GM19452 (cell line): ENCODE data around the gene ZFAND3.
A peak's percentile ranks its signal among the peaks of the same experiment; 100 is the strongest.
"Not testable (repeated sequence)": the region's sequence is repeated elsewhere in the genome, so short reads cannot be mapped to it uniquely, and the experiment has no call there.

Experiments used
- ATAC-seq: cut with Tn5 transposase; IDR thresholded peaks from one replicate; pipeline ENCODE4 v1.9.1; 2021; ENCODE audit not compliant: unreplicated experiment

Gene ZFAND3

DNA sequence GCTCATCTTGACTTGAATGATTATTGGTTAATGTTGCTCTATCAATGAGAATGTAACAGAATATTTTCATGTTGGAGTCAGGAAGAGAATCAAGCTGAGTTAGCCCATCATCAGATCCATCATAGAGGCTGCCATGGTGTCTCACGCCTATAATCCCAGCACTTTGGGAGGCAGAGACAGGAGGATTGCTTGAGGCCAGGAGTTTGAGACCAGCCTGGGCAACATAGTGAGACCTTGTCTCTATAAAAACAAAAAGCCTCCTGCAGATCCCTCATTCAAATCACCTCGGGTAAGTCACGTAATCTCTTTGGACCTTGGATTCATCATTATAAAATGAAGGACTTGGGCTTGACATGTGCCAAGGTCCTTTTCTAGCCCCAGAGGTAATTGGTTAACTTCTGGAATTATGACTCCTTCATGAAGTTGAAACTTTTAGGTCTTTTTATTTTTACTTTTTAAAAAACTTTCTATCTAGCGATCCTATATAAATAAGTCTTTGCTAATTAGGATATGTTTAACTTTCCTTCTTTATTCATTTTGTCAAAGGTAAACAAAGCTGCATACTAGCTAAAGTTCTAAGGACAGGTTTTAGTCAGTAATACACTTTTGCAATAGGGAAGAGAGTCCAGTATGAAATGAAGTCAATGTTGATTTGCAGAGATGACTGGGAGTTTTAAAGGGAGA, 110.9 kb downstream of the ZFAND3 start:
- no peak for ATAC-seq

DNA sequence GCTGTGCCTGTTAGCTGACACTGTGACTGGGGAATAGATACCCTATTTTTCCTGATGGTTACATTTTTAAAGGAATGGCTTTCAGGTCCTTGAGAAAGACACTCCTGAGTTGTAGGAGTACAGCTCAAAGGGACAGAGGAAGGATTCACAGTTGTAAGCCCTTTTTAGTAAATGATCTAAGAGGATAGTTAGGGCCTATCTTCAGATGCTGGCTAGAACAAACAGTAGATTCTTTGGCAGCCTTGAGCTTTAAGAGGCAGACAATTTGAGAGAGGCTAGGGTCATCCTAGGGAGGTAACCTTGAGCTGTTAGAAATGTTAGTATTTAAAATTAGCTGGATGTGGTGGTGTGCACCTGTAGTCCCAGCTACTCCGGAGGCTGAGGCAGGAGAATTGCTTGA, 111.5 kb downstream of the ZFAND3 start:
- no peak for ATAC-seq

DNA sequence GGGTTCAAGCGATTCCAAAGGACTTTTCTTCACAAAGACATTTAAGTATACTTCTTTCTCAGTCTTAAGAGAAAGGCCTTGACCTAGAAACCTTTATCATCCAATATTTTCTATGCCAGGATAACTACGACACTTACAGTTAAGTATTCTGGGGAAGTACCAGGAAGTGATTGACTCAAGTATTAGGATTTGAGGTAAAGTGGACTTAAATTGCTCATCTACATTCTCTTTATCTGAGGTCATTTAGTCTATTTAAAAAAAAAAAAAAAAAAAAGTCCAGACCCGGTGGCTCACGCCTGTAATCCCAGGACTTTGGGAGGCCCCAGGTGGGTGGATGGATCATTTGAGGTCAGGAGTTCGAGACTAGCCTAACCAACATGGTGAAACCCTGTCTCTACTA, 114.7 kb downstream of the ZFAND3 start:
- ATAC-seq = no peak

DNA sequence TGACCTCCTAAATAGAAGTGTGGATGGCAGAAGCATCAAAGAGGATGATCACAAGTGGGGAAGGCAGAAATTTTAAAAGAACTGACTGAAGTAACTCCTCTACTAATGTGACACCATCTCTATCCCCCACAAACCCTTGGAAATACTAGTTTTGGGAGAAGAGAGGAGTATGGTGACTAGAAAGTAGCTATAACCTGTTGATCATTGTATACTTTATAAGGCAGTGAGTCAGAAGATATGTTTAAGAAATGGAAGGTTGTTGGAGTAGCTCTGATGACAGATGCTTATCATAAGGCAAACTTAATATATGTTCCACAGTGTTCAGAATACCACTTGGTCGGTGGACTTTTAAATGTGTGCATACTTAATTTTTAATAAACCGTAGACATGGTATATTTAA, 116.6 kb downstream of the ZFAND3 start:
- no peak for ATAC-seq

DNA sequence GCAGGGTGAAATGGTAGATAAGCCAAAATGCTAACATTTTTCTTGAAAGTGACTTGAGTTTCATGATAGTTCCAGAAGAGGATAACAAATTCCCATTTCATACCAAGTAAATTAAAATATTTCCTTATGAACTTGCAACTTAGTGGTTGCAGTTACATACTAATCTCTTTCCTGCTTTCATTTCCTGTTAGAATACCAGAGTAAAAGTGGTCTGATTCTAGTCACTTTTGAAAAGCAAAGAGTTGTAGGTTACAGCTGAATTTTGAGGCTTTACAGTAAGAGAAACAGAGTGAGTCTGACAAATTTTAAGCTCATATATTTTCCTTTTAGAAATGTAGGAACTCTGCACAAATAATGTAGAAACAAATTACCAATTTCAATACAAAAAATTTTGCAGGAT, 117.4 kb downstream of the ZFAND3 start:
- no peak for ATAC-seq

DNA sequence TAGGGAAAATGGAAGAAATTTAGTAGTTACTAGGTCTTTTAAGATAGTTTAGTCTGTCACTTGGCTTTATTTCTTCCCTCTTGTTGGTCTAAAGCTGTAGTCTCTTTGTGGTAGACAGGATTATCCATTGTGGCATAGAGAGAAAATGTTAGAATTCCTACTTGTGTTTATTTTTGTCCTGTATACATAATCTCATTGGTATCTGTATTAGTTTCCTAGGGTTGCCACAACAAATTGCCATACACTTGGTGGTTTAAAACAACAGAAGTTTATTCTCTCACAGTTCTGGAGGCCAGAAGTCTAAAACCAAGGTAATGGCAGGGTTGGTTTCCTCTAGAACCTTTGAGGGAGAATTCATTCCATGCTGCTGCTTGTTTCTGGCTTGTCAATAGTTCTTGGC, 119.4 kb downstream of the ZFAND3 start:
- ATAC-seq = no peak

DNA sequence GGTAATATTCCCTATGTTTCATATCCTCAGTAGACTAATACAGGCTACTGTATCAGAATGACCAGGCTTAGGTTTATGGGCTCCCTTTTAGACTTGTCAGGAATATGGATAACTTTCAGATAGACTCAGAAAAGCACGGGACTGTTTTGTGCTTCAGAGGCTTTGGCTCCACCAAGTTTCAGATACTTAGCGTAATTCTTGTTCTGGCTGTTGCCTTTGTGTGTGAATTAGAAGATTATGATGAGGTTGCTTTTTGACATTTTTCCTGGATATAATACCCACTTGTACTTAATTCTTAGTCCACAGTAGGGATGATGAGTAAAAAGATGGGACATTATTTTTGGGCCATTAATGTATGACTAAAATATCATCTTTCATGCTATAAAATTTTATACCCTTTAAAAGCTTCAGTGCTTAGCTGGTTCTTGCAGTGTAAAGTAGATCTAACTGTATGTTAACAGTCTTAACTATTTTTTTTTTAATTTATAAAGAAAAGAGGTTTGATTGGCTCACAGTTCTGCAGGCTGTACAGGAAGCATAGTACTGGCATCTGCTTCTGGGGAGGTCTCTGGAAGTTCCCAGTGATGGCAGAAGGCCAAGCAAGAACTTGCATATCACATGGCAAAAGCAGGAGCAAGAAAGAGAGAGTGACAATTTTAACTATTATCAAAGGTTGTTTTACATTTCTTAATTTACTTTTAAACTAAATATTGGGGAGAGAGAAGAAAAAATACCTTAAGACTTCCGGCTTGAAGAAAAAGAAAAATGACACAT, 120.7 kb downstream of the ZFAND3 start:
- no peak for ATAC-seq

DNA sequence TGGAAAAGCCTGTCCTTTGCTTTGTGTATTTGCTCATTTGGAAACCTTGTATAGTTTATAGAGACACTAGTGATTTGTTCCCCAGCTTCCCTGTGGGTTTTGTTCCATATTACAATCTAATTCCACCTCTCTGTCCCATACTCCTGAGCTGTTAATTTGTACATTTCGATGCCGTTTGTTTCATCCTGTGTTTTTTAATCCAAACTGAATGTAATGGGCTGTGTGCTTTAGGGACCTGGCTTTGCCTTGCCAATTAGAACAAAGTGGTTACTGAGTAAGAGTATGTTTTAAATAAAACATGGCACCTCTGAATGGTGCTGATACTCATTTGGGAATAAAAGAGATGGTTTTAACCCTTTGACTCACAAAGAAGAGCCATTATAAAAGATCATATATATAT, 122.3 kb downstream of the ZFAND3 start:
- ATAC-seq = no peak

DNA sequence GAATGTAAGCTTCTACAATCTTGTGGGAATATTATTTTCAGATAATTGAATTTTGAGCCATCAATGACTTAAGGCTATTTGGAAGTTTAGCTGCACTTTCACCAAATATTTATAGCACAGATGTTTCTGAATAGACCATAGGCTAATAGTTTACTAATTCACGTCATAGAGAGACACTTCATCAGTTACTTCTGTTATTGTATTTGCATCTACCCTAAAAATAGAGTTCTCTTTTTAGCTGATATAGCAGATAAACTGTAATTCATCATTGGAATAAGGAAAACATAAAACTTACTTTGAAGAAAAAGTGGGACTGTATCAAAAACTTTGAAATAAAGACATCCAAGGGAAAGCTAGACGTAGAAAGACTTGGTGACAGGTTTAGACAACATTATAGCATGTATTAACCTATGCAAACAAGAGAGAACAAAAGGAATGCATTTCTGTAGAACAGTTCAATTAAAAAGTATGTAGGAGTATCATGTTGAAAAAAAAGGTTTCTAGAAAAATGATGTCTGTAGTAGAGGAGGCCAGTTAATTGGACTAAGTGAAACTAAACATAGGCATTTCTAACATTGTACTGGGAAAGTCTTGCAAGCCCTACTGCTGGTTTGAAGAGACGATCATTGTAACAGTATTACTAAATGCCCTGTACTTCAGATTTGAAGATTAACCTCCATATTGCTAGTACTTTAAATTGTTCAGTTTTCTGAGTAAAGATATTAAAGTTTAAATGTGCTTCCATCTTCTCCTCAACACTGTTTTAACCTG, 123.3 kb downstream of the ZFAND3 start:
- no peak for ATAC-seq

DNA sequence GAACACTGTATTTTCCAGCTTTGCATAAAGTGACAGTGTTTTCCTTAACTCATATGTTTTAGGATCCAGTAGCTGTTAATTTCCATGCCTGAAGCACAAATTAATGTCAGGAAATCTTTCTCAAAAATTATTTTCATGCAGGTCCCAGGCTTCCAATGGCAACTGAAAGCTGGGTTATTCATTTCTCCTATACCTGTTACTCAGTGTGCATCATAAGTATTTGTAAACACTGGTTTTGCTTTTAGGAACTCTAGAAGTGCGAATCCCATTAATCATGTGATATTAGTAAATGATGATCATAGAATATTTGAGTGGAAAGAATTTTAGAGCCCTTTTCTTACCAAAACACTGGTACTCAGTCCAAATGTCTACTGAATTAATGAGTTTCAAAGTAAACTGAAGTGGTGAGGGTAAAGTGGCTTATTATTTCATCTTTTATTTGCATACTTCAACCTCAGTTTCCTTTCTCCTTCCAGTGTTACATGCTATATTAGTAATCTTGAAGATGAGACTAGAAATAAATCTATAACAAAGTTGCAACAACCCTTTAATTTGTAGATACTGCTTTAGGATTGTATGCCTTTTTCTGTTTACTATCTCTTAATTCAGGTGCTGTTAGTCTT, 124.0 kb downstream of the ZFAND3 start:
- ATAC-seq = peak; percentile 62

DNA sequence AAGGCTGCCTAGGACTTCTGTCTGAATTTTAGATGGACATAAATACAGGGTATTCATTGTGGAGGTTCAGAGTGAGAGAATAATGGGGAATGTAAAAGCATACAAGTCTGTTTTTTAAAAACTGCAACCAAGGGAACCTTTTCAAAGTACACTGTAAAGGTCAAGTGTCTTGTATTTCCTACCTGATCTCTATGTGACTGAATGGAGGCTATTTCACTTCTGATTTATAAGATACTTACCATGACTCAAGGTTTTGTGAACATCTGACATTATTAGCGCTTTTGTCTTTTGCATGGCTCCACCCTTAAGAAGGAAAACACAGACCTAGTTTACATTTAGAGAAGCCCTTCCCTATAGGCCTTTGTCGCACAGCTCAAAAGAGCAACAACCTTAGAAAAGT, 126.5 kb downstream of the ZFAND3 start:
- no peak for ATAC-seq

DNA sequence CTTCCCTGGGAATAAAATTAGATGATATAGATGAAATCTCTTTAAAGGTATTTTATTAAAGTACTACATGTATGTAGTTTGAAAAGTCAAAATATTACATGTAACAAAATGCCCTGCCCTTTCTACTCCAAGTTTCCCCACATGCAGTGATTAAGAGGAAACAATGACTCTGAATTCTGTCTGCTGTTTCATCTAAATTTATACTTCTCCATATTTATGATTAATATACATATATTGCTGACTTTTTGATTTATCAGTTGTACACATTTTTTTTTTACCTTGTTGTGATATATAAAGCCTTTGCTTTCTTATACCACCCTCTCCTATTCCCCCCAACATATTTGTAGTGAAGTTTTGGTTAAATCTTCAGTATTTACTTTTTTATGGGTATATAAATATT, 127.9 kb downstream of the ZFAND3 start:
- no peak for ATAC-seq

DNA sequence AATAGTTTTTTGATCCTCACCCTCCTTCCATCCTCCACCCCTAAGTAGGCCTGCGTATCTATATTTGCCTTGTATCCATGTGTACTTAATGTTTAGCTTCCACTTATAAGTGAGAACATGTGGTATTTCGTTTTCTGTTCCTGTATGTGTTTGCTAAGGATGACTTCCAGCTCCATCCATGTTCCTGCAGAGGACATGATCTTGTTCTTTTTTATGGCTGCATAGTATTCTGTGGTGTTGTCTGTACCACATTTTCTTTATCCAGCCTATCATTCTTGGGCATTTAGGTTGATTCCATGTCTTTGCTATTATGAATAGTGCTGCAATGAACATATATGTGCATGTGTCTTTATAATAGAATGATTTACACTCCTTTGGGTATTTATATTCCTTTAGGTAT, 129.1 kb downstream of the ZFAND3 start:
- not testable (repeated sequence) for ATAC-seq

DNA sequence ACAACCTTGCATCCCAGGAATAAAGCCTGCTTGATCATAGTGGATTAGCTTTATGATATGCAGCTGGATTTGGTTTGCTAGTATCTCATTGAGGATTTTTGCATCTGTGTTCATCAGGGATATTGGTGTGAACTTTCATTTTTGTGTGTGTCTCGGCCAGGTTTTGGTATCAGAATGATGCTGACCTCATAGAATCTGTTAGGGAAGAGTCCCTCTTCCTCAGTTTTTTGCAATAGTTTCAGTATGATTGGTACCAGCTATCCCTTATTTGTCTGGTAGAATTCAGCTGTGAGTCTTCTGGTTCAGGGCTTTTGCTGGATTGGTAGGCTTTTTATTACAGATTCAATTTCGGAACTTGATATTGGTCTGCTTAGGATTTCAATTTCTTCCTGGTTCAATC, 132.5 kb downstream of the ZFAND3 start:
- ATAC-seq = no peak

DNA sequence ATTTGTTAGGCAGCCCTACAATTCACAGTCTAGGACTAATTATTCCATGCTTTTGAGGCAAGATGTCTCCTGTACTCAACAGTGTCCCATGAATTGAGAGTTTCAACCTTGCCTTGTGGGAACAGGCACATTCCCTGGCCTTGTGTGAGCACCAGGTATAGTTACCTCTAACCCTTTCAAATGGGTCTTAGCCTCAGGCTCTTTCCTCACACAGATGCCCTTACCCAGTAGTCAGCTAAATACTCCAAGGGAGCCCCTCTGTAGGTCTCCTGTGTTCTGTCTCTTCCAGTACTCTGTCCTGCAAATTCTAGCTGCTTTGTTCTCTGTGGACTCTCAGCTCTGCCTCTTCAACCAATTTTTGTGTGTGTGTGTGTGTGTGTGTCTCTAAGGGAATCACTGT, 135.3 kb downstream of the ZFAND3 start:
- no peak for ATAC-seq

DNA sequence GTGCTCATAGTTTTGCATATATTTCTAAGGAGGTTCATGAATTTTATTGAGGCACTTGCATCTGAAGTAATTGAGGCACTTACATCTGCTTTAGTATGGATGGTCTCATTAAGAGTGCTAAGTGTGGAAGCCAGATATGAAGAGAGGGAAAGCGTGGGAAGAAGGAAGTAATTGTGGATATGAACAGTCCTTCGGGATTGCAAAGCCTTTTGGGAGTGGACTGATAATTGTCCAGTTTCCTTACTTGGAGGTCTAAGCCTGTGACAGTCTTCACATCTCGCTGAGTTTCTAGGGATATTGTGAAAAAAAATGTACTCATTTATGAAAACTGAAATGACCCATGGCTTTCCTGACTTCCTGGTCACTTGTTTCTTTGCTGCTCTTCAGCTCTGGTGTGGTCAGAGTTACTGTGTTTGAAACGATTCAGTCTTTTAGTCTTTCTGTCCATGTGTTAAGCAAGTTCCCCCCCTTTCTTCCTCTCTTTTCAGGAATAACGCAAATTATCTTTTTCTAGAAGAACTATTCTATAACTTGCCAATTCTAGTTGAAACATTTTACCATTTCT, 137.3 kb downstream of the ZFAND3 start:
- no peak for ATAC-seq

DNA sequence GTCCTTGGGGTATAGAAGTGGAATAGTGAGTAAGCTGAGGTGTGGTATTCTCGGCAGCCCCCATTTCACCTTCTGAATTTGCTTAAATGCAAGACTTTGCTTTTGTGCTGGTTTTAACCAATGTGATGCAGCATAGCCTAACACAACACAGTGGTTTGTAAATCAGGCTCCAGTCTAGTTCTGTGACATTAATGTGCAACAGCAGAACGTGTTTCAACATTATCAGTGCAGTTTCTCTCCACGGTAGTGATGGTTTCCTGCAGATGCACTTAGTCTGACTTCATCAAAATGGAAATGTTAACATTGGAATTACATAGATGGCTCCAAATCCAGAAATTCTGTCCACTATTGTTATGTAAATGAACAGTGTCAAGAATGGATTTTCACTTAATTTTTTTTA, 139.5 kb downstream of the ZFAND3 start:
- ATAC-seq = no peak

DNA sequence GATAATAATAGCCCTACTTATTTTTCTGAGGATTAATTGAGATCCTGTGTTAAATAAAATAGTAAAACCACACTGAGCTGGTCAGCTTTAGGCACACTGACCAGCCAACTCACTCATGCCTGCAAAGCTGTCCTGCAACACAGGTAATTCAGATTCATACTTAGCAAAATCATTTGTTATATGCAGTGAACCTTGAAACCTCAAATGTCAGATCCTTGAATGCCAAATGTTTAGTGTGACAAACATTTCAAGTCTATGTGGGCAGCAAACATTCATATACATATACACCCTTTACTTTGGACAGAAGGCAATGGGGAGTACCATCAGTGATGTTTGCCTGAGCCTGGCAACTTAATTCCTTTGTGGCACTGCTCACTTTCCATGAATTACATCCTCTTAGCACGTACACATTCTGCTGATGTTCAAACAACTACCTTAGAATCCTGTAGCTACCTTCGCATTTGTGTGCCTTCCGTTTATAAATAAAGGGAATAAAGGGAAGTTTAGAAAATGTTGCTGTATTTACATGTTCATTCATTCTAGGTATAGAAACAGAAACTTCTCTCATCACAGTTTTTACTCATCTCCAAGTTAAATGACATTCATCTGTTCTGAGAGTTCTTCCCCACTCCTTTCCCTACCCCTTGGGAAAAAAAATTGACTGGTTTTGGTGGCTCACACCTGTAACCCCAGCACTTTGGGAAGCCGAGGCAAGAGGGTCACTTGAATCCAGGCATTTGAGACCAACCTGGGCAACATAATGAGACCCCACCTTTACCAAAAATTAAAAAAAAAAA, 140.8 kb downstream of the ZFAND3 start:
- no peak for ATAC-seq

DNA sequence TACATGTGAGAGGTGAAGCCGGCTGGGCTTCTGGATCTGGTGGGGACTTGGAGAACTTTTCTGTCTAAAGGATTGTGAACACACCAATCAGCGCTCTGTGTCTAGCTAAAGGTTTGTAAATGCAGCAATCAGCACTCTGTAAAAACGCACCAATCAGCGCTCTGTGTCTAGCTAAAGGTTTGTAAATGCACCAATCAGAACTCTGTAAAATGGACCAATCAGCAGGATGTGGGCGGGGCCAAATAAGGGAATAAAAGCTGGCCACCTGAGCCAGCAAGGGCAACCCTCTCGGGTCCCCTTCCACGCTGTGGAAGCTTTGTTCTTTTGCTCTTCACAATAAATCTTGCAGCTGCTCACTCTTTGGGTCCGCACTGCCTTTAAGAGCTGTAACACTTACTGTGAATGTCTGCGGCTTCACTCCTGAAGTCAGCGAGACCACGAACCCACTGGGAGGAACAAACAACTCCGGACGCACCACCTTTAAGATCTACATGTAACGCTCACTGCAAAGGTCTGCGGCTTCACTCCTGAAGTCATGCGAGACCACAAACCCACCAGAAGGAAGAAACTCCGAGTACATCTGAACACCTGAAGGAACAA, 143.1 kb downstream of the ZFAND3 start:
- not testable (repeated sequence) for ATAC-seq
